AG09309 (cell line): ENCODE measurements around the gene NAXE.

Experiments used
- DNase-seq: peaks from one replicate; pipeline ENCODE4 v3.0.0-alpha.2; 2010; ENCODE audit warnings: low read depth
- H3K4me3 ChIP-seq: 2 replicates; pipeline ENCODE4 v1.5.1; 2011; ENCODE audit warnings: mild to moderate bottlenecking, low read depth, low read length, moderate library complexity; ENCODE audit not compliant: control insufficient read depth
- TF ChIP-seq, protein P1 (sequence below): IDR thresholded peaks from 2 replicates; pipeline ENCODE4 v1.5.1; 2011; ENCODE audit warnings: mild to moderate bottlenecking, low read depth, low read length, inconsistent platforms; ENCODE audit not compliant: insufficient read depth, control insufficient read depth; ENCODE audit errors: missing control alignments

The NAXE gene

DNA sequence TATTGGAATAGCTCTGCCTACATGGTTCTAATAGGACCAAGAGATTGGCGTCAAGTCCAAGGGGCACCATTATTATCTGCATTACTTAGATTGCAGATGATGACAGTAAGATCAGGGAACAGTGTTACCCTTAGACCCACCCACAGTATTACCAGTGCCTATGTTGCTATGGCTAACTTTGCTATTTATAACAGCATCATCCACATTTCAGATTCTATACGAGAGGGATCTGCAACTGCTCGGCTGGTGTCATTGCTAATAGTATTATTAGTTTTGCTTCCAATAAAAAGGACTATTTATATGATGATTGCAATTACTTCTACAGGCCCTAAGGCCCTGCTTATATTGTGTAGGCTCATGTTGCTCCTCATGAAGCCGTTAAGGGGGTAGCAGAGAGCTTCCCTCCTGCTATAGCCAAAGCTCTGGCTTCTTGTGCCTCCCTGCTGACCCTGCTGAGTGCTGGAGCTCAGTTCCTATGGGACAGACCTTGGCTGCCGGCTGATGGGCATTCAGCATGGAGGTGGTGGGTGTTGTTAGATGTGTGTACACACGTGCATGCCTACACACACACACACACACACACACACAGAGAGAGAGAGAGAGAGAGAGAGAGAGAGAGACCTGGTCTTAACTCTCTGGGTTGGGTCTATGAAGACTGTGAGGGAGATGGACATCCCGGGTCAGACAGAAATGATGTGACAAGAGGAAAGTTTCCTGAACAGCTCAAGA lies 51.6 kb downstream of the NAXE start:
- TF ChIP-seq, protein P1, sequence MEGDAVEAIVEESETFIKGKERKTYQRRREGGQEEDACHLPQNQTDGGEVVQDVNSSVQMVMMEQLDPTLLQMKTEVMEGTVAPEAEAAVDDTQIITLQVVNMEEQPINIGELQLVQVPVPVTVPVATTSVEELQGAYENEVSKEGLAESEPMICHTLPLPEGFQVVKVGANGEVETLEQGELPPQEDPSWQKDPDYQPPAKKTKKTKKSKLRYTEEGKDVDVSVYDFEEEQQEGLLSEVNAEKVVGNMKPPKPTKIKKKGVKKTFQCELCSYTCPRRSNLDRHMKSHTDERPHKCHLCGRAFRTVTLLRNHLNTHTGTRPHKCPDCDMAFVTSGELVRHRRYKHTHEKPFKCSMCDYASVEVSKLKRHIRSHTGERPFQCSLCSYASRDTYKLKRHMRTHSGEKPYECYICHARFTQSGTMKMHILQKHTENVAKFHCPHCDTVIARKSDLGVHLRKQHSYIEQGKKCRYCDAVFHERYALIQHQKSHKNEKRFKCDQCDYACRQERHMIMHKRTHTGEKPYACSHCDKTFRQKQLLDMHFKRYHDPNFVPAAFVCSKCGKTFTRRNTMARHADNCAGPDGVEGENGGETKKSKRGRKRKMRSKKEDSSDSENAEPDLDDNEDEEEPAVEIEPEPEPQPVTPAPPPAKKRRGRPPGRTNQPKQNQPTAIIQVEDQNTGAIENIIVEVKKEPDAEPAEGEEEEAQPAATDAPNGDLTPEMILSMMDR = no peak
- no peak for DNase-seq
- no peak overlapping the region for H3K4me3 ChIP-seq

DNA sequence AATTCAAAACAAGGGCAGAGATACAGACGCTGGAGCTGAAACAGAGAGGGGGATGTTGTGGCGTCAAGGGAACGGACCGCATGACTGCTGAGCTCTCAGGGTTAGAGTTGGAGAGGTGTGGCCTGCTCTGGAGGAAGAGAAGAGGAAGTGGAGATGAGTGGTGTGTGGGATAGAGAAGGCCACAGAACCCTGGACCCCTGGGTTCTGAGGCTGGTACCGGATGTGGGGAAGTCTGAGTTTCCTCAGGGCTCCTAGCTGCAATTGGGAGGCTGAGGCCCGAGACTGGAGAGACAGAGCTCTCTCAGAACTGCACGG lies 52.2 kb downstream of the NAXE start:
- no peak overlapping the region for H3K4me3 ChIP-seq
- no peak for DNase-seq
- TF ChIP-seq, protein P1 = no peak
